Measurements from ENCODE around the gene ASS1.

- TF ChIP-seq POLR2A (IDR thresholded peaks at IDR 0.05; ENCODE audit: low read length) (no peak), GATA1 (IDR thresholded peaks at IDR 0.05; ENCODE audit: low read depth, low read length) (no peak)
Observed at GRCh38 chr9:130428086-130428665, 16.6 kb upstream of the ASS1 start.
